ENCODE measurements around the gene SPPL3. TPM values are rescaled to one million over a fixed set of nuclear protein-coding genes. Genes with fewer than 3 reads are reported as not detected.
A peak's percentile ranks its signal among the peaks of the same experiment; 100 is the strongest.

The SPPL3 gene
- total RNA-seq, 1 experiment from 2014 or later, result 32.5 TPM

DNA sequence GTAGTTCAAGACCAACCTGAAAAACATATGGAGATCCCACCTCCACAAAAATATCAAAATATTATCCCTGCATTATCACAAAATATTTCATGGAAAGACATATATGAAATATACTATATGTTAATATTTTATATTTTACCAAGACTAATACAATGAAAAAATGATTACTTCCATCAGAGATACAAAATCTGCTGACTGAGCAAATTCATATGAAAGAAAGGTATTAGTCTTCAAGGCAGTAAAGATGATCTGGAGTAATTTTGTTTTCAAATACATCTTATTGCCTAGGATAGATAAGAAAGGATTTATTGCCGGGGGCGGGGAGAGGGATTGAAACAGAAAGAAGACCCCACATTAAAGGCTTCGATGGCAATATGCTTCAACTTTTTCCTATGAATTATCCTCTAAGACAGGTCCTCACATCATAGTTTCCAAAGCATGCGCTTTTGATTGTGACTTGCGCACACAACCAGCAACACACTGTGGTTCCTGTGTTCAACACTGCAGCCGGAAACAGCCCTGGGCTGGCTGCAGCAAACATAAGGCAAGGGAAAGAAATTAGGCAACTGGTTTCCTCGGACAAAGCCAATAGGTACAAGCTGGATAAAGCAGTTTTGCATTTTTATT, 83.2 kb downstream of the SPPL3 start:
- ChIA-PET CTCF (no interaction called here), POLR2A (no interaction called here)
- DNase-seq (ENCODE audit: low spot score) (no peak), ATAC-seq (no peak)
- TF ChIP-seq RELA (CRISPR knock-in tag; IDR thresholded peaks at IDR 0.05; ENCODE audit: borderline replicate concordance), result no peak
- TF ChIP-seq NFE2L1 (CRISPR knock-in tag; IDR thresholded peaks at IDR 0.05), result no peak
- TF ChIP-seq HMGA2 (CRISPR knock-in tag; IDR thresholded peaks at IDR 0.05), result no peak
- no peak for TF ChIP-seq ZNF671 (CRISPR knock-in tag; IDR thresholded peaks at IDR 0.05)
- TF ChIP-seq, protein P1, sequence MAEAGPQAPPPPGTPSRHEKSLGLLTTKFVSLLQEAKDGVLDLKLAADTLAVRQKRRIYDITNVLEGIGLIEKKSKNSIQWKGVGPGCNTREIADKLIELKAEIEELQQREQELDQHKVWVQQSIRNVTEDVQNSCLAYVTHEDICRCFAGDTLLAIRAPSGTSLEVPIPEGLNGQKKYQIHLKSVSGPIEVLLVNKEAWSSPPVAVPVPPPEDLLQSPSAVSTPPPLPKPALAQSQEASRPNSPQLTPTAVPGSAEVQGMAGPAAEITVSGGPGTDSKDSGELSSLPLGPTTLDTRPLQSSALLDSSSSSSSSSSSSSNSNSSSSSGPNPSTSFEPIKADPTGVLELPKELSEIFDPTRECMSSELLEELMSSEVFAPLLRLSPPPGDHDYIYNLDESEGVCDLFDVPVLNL (CRISPR knock-in tag; IDR thresholded peaks at IDR 0.05; ENCODE audit: borderline replicate concordance, low read depth), result no peak
- TF ChIP-seq OVOL2 (CRISPR knock-in tag; IDR thresholded peaks at IDR 0.05; ENCODE audit: borderline replicate concordance), result no peak
- TF ChIP-seq, protein P2, sequence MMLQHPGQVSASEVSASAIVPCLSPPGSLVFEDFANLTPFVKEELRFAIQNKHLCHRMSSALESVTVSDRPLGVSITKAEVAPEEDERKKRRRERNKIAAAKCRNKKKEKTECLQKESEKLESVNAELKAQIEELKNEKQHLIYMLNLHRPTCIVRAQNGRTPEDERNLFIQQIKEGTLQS (CRISPR knock-in tag; conservative IDR thresholded peaks at IDR 0.05), result no peak
- no peak for TF ChIP-seq TP53 (CRISPR knock-in tag; IDR thresholded peaks at IDR 0.05)
- TF ChIP-seq, protein P3, sequence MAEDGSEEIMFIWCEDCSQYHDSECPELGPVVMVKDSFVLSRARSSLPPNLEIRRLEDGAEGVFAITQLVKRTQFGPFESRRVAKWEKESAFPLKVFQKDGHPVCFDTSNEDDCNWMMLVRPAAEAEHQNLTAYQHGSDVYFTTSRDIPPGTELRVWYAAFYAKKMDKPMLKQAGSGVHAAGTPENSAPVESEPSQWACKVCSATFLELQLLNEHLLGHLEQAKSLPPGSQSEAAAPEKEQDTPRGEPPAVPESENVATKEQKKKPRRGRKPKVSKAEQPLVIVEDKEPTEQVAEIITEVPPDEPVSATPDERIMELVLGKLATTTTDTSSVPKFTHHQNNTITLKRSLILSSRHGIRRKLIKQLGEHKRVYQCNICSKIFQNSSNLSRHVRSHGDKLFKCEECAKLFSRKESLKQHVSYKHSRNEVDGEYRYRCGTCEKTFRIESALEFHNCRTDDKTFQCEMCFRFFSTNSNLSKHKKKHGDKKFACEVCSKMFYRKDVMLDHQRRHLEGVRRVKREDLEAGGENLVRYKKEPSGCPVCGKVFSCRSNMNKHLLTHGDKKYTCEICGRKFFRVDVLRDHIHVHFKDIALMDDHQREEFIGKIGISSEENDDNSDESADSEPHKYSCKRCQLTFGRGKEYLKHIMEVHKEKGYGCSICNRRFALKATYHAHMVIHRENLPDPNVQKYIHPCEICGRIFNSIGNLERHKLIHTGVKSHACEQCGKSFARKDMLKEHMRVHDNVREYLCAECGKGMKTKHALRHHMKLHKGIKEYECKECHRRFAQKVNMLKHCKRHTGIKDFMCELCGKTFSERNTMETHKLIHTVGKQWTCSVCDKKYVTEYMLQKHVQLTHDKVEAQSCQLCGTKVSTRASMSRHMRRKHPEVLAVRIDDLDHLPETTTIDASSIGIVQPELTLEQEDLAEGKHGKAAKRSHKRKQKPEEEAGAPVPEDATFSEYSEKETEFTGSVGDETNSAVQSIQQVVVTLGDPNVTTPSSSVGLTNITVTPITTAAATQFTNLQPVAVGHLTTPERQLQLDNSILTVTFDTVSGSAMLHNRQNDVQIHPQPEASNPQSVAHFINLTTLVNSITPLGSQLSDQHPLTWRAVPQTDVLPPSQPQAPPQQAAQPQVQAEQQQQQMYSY (CRISPR knock-in tag; IDR thresholded peaks at IDR 0.05), result no peak
- no peak for TF ChIP-seq FOXK1 (CRISPR knock-in tag; IDR thresholded peaks at IDR 0.05)
- TF ChIP-seq, protein P4, sequence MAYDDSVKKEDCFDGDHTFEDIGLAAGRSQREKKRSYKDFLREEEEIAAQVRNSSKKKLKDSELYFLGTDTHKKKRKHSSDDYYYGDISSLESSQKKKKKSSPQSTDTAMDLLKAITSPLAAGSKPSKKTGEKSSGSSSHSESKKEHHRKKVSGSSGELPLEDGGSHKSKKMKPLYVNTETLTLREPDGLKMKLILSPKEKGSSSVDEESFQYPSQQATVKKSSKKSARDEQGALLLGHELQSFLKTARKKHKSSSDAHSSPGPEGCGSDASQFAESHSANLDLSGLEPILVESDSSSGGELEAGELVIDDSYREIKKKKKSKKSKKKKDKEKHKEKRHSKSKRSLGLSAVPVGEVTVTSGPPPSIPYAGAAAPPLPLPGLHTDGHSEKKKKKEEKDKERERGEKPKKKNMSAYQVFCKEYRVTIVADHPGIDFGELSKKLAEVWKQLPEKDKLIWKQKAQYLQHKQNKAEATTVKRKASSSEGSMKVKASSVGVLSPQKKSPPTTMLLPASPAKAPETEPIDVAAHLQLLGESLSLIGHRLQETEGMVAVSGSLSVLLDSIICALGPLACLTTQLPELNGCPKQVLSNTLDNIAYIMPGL (CRISPR knock-in tag; IDR thresholded peaks at IDR 0.05), result no peak
- TF ChIP-seq, protein P5, sequence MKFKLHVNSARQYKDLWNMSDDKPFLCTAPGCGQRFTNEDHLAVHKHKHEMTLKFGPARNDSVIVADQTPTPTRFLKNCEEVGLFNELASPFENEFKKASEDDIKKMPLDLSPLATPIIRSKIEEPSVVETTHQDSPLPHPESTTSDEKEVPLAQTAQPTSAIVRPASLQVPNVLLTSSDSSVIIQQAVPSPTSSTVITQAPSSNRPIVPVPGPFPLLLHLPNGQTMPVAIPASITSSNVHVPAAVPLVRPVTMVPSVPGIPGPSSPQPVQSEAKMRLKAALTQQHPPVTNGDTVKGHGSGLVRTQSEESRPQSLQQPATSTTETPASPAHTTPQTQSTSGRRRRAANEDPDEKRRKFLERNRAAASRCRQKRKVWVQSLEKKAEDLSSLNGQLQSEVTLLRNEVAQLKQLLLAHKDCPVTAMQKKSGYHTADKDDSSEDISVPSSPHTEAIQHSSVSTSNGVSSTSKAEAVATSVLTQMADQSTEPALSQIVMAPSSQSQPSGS (CRISPR knock-in tag; IDR thresholded peaks at IDR 0.05; ENCODE audit: borderline replicate concordance, low read depth), result no peak
- no peak for TF ChIP-seq ETV6 (CRISPR knock-in tag; IDR thresholded peaks at IDR 0.05)
- TF ChIP-seq, protein P6, sequence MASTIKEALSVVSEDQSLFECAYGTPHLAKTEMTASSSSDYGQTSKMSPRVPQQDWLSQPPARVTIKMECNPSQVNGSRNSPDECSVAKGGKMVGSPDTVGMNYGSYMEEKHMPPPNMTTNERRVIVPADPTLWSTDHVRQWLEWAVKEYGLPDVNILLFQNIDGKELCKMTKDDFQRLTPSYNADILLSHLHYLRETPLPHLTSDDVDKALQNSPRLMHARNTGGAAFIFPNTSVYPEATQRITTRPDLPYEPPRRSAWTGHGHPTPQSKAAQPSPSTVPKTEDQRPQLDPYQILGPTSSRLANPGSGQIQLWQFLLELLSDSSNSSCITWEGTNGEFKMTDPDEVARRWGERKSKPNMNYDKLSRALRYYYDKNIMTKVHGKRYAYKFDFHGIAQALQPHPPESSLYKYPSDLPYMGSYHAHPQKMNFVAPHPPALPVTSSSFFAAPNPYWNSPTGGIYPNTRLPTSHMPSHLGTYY (CRISPR knock-in tag; IDR thresholded peaks at IDR 0.05), result no peak
- TF ChIP-seq ZNF219 (CRISPR knock-in tag; IDR thresholded peaks at IDR 0.05; ENCODE audit: borderline replicate concordance), result no peak
- no peaks in the 10 kb centered on the region for H3K27me3 Mint-ChIP-seq (ENCODE audit: low read depth)
- no peak overlapping the region for H3K4me3 Mint-ChIP-seq
- H3K36me3 Mint-ChIP-seq, result no peaks in the 10 kb centered on the region
- peaks cover 31% of the 10 kb centered on the region for H3K4me1 Mint-ChIP-seq
- 0 out of 2 replicates have a peak overlapping the region, but pooled peaks have one; percentile 47 for H3K27ac Mint-ChIP-seq
- no peaks in the 10 kb centered on the region for H3K9me3 Mint-ChIP-seq

DNA sequence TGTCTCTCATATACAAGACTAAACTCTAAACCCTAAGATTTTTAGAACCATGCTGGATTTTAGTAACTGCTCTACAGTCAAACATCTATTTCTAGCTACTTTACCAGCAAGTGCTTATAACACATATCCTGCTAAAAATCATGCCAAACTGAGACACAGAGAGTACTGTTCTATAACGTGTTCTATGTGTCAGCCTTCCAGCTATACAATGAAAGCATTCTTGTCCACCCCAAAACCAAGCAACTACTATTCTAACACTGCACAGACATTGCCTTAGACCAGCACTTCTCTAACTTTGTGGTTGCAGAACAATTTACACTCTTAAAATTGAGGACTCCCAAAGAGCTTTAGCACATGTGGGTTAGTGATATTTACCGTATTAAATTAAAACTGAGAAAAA, 85.7 kb downstream of the SPPL3 start:
- TF ChIP-seq, protein P1 (CRISPR knock-in tag; IDR thresholded peaks at IDR 0.05; ENCODE audit: borderline replicate concordance, low read depth), result no peak
- ChIA-PET POLR2A (no interaction called here), CTCF (no interaction called here)
- ATAC-seq (no peak), DNase-seq (ENCODE audit: low spot score) (no peak)
- Mint-ChIP-seq H3K36me3 (no peaks in the 10 kb centered on the region), H3K4me1 (peaks cover 26% of the 10 kb centered on the region), H3K4me3 (no peak overlapping the region), H3K27me3 (ENCODE audit: low read depth) (no peaks in the 10 kb centered on the region), H3K9me3 (no peaks in the 10 kb centered on the region), H3K27ac (no peak overlapping the region)
